ENCODE data around the gene KIF26A.

KIF26A gene

GRCh38 chr14:104112609-104113571 is 25.5 kb upstream of the KIF26A start:
- Histone ChIP-seq H3K27me3 (ENCODE audit: insufficient read depth, low read length) (peaks cover 46% of the 10 kb centered on the region), H2AFZ (ENCODE audit: low read depth, low read length) (no peak overlapping the region), H3K4me1 (ENCODE audit: insufficient read depth, low read length) (peaks cover 13% of the 10 kb centered on the region), H3K4me3 (ENCODE audit: low read length) (no peak overlapping the region), H3K9me3 (ENCODE audit: low read length) (no peaks in the 10 kb centered on the region), H3K36me3 (ENCODE audit: insufficient read depth, low read length) (no peaks in the 10 kb centered on the region)

GRCh38 chr14:104113631-104114420 is 24.6 kb upstream of the KIF26A start:
- Histone ChIP-seq H2AFZ (ENCODE audit: low read depth, low read length) (no peak overlapping the region), H3K4me3 (ENCODE audit: low read length) (no peak overlapping the region), H3K4me1 (ENCODE audit: insufficient read depth, low read length) (peaks cover 7% of the 10 kb centered on the region), H3K9me3 (ENCODE audit: low read length) (no peaks in the 10 kb centered on the region), H3K27me3 (ENCODE audit: insufficient read depth, low read length) (peaks cover 56% of the 10 kb centered on the region), H3K36me3 (ENCODE audit: insufficient read depth, low read length) (no peaks in the 10 kb centered on the region)

GRCh38 chr14:104114421-104115130 is 23.8 kb upstream of the KIF26A start:
- Histone ChIP-seq H3K4me1 (ENCODE audit: insufficient read depth, low read length) (no peaks in the 10 kb centered on the region), H3K27me3 (ENCODE audit: insufficient read depth, low read length) (peaks cover 63% of the 10 kb centered on the region), H3K36me3 (ENCODE audit: insufficient read depth, low read length) (no peaks in the 10 kb centered on the region), H2AFZ (ENCODE audit: low read depth, low read length) (no peak overlapping the region), H3K4me3 (ENCODE audit: low read length) (no peak overlapping the region), H3K9me3 (ENCODE audit: low read length) (no peaks in the 10 kb centered on the region)

GRCh38 chr14:104115131-104115600 is 23.2 kb upstream of the KIF26A start:
- H2AFZ ChIP-seq (ENCODE audit: low read depth, low read length), result no peak overlapping the region
- H3K27me3 ChIP-seq (ENCODE audit: insufficient read depth, low read length), result peaks cover 68% of the 10 kb centered on the region
- H3K4me3 ChIP-seq (ENCODE audit: low read length), result no peak overlapping the region
- no peaks in the 10 kb centered on the region for H3K4me1 ChIP-seq (ENCODE audit: insufficient read depth, low read length)
- H3K36me3 ChIP-seq (ENCODE audit: insufficient read depth, low read length), result no peaks in the 10 kb centered on the region
- H3K9me3 ChIP-seq (ENCODE audit: low read length), result no peaks in the 10 kb centered on the region

- no peaks in the 10 kb centered on the region for H3K36me3 ChIP-seq (ENCODE audit: insufficient read depth, low read length)
- H3K4me3 ChIP-seq (ENCODE audit: low read length), result no peak overlapping the region
- H3K9me3 ChIP-seq (ENCODE audit: low read length), result no peaks in the 10 kb centered on the region
- H2AFZ ChIP-seq (ENCODE audit: low read depth, low read length), result no peak overlapping the region
- peaks cover 73% of the 10 kb centered on the region for H3K27me3 ChIP-seq (ENCODE audit: insufficient read depth, low read length)
- H3K4me1 ChIP-seq (ENCODE audit: insufficient read depth, low read length), result no peaks in the 10 kb centered on the region
These were observed 22.6 kb upstream of the KIF26A start for GRCh38 chr14:104115691-104116287.

- no peaks in the 10 kb centered on the region for H3K9me3 ChIP-seq (ENCODE audit: low read length)
- peaks cover 77% of the 10 kb centered on the region for H3K27me3 ChIP-seq (ENCODE audit: insufficient read depth, low read length)
- H3K36me3 ChIP-seq (ENCODE audit: insufficient read depth, low read length), result no peaks in the 10 kb centered on the region
- H2AFZ ChIP-seq (ENCODE audit: low read depth, low read length), result no peak overlapping the region
- no peaks in the 10 kb centered on the region for H3K4me1 ChIP-seq (ENCODE audit: insufficient read depth, low read length)
- no peak overlapping the region for H3K4me3 ChIP-seq (ENCODE audit: low read length)
These were observed 22.1 kb upstream of the KIF26A start for GRCh38 chr14:104116288-104116755.

- peaks cover 79% of the 10 kb centered on the region for H3K27me3 ChIP-seq (ENCODE audit: insufficient read depth, low read length)
- no peaks in the 10 kb centered on the region for H3K36me3 ChIP-seq (ENCODE audit: insufficient read depth, low read length)
- no peak overlapping the region for H2AFZ ChIP-seq (ENCODE audit: low read depth, low read length)
- H3K9me3 ChIP-seq (ENCODE audit: low read length), result no peaks in the 10 kb centered on the region
- no peak overlapping the region for H3K4me3 ChIP-seq (ENCODE audit: low read length)
- no peaks in the 10 kb centered on the region for H3K4me1 ChIP-seq (ENCODE audit: insufficient read depth, low read length)
These were observed 21.5 kb upstream of the KIF26A start for GRCh38 chr14:104116756-104117340.

GRCh38 chr14:104117341-104118005 is 20.9 kb upstream of the KIF26A start:
- no peaks in the 10 kb centered on the region for H3K9me3 ChIP-seq (ENCODE audit: low read length)
- no peaks in the 10 kb centered on the region for H3K36me3 ChIP-seq (ENCODE audit: insufficient read depth, low read length)
- no peaks in the 10 kb centered on the region for H3K4me1 ChIP-seq (ENCODE audit: insufficient read depth, low read length)
- no peak overlapping the region for H3K4me3 ChIP-seq (ENCODE audit: low read length)
- no peak overlapping the region for H2AFZ ChIP-seq (ENCODE audit: low read depth, low read length)
- peaks cover 76% of the 10 kb centered on the region for H3K27me3 ChIP-seq (ENCODE audit: insufficient read depth, low read length)

- Histone ChIP-seq H3K4me3 (ENCODE audit: low read length) (no peak overlapping the region), H3K27me3 (ENCODE audit: insufficient read depth, low read length) (peaks cover 73% of the 10 kb centered on the region), H3K36me3 (ENCODE audit: insufficient read depth, low read length) (no peaks in the 10 kb centered on the region), H3K4me1 (ENCODE audit: insufficient read depth, low read length) (no peaks in the 10 kb centered on the region), H3K9me3 (ENCODE audit: low read length) (no peaks in the 10 kb centered on the region), H2AFZ (ENCODE audit: low read depth, low read length) (no peak overlapping the region)
These were observed 20.2 kb upstream of the KIF26A start for GRCh38 chr14:104118006-104118844.

GRCh38 chr14:104119119-104119487 is 19.3 kb upstream of the KIF26A start:
- Histone ChIP-seq H3K27me3 (ENCODE audit: insufficient read depth, low read length) (peaks cover 64% of the 10 kb centered on the region), H3K4me1 (ENCODE audit: insufficient read depth, low read length) (no peaks in the 10 kb centered on the region), H3K36me3 (ENCODE audit: insufficient read depth, low read length) (no peaks in the 10 kb centered on the region), H3K9me3 (ENCODE audit: low read length) (no peaks in the 10 kb centered on the region), H3K4me3 (ENCODE audit: low read length) (no peak overlapping the region), H2AFZ (ENCODE audit: low read depth, low read length) (no peak overlapping the region)

GRCh38 chr14:104119488-104120251 is 18.7 kb upstream of the KIF26A start:
- Histone ChIP-seq H2AFZ (ENCODE audit: low read depth, low read length) (no peak overlapping the region), H3K36me3 (ENCODE audit: insufficient read depth, low read length) (no peaks in the 10 kb centered on the region), H3K4me1 (ENCODE audit: insufficient read depth, low read length) (no peaks in the 10 kb centered on the region), H3K27me3 (ENCODE audit: insufficient read depth, low read length) (peaks cover 58% of the 10 kb centered on the region), H3K4me3 (ENCODE audit: low read length) (no peak overlapping the region), H3K9me3 (ENCODE audit: low read length) (no peaks in the 10 kb centered on the region)
